ENCODE results near the gene ITGA8.

GRCh38 chr10:15763006-15763405, 43.3 kb upstream of the ITGA8 start:
- TF ChIP-seq, protein P1, sequence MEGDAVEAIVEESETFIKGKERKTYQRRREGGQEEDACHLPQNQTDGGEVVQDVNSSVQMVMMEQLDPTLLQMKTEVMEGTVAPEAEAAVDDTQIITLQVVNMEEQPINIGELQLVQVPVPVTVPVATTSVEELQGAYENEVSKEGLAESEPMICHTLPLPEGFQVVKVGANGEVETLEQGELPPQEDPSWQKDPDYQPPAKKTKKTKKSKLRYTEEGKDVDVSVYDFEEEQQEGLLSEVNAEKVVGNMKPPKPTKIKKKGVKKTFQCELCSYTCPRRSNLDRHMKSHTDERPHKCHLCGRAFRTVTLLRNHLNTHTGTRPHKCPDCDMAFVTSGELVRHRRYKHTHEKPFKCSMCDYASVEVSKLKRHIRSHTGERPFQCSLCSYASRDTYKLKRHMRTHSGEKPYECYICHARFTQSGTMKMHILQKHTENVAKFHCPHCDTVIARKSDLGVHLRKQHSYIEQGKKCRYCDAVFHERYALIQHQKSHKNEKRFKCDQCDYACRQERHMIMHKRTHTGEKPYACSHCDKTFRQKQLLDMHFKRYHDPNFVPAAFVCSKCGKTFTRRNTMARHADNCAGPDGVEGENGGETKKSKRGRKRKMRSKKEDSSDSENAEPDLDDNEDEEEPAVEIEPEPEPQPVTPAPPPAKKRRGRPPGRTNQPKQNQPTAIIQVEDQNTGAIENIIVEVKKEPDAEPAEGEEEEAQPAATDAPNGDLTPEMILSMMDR (IDR thresholded peaks at IDR 0.05), result no peak
- no peak for TF ChIP-seq POLR2A (IDR thresholded peaks at IDR 0.05)
